PC-9 (cell line): ENCODE data around the gene SMOC2. TPM values are rescaled to one million over a fixed set of nuclear protein-coding genes. Genes with fewer than 3 reads are reported as not detected.

Source experiments
- BruUV-seq: library from RNA; stranded (reverse); fragments of 400-500 nt; replicated peaks from 2 replicates; lab custom pipeline; 2021; lab: Mats Ljungman, UMichigan
- CTCF ChIA-PET: fragments of 300-600 bp; sonication (Branson Sonifier 250); formaldehyde crosslinking; loops from one replicate; lab custom pipeline; 2022; ENCODE audit warnings: antibody characterized with exemption; lab: Charles Lee
- POLR2A ChIA-PET: fragments of 300-600 bp; sonication (Branson Sonifier 250); formaldehyde crosslinking; loops from one replicate; lab custom pipeline; 2022; ENCODE audit warnings: antibody characterized with exemption; ENCODE audit not compliant: unreplicated experiment; lab: Charles Lee
- DNase-seq, 2 experiments: peaks; one replicate each; pipeline versions ENCODE4 v3.0.0 to v3.0.0-alpha.2; 2015 to 2022; ENCODE audit warnings: mixed read lengths in 1 of 2
- H2AFZ ChIP-seq: fragments of 200-600 bp; sonication (generic); 2 replicates; pipeline ENCODE4 v1.8.1; 2017; ENCODE audit warnings: antibody characterized with exemption
- H3F3A ChIP-seq: fragments of 200-600 bp; sonication (generic); 2 replicates; pipeline ENCODE4 v1.8.1; 2017; ENCODE audit warnings: antibody characterized with exemption, mild to moderate bottlenecking, low read depth; ENCODE audit not compliant: insufficient read depth
- H3K27ac ChIP-seq: fragments of 200-600 bp; sonication (generic); 2 replicates; pipeline ENCODE4 v1.6.1; 2016; ENCODE audit warnings: mixed run types
- H3K27me3 ChIP-seq: fragments of 200-600 bp; sonication (generic); 2 replicates; pipeline ENCODE4 v1.6.1; 2016; ENCODE audit warnings: low read depth, mixed run types; ENCODE audit not compliant: insufficient read depth
- H3K36me3 ChIP-seq: fragments of 200-600 bp; sonication (generic); 2 replicates; pipeline ENCODE4 v1.6.1; 2016; ENCODE audit warnings: low read depth, mixed run types
- H3K4me1 ChIP-seq: fragments of 200-600 bp; sonication (generic); replicated peaks from 2 replicates; pipeline ENCODE4 v1.6.1; 2016; ENCODE audit warnings: mixed run types; ENCODE audit not compliant: insufficient read depth
- H3K4me2 ChIP-seq: fragments of 200-600 bp; sonication (generic); 2 replicates; pipeline ENCODE4 v1.6.1; 2017; ENCODE audit warnings: mixed run types
- H3K4me3 ChIP-seq: fragments of 200-600 bp; sonication (generic); 2 replicates; pipeline ENCODE4 v1.6.1; 2016; ENCODE audit warnings: mixed run types
- H3K79me2 ChIP-seq: fragments of 200-600 bp; sonication (generic); 2 replicates; pipeline ENCODE4 v1.6.1; 2017; ENCODE audit warnings: low read depth, mixed run types
- H3K9me2 ChIP-seq: fragments of 200-600 bp; sonication (generic); 2 replicates; pipeline ENCODE4 v1.8.1; 2017; ENCODE audit warnings: mild to moderate bottlenecking; ENCODE audit not compliant: insufficient read depth
- H3K9me3 ChIP-seq: fragments of 200-600 bp; sonication (generic); 2 replicates; pipeline ENCODE4 v1.8.1; 2016; ENCODE audit warnings: low read depth; ENCODE audit not compliant: insufficient read depth
- H4K20me1 ChIP-seq: fragments of 200-600 bp; sonication (generic); 2 replicates; pipeline ENCODE4 v1.8.1; 2017; ENCODE audit not compliant: insufficient read depth
- EZH2 ChIP-seq: fragments of 200-600 bp; sonication (generic); IDR thresholded peaks from 2 replicates; pipeline ENCODE4 v1.8.0; 2017; ENCODE audit warnings: antibody characterized with exemption, low read depth
- intact Hi-C: fragments of 100-400 bp; cut with micrococcal nuclease; formaldehyde crosslinking; loops from one replicate; pipeline ENCODE4 v1.10.0; 2022; ENCODE audit not compliant: unreplicated experiment
- total RNA-seq: library from RNA; stranded (reverse); gene quantifications from 2 replicates; pipeline ENCODE4 v1.2.3, GENCODE V29; 2021
- TF ChIP-seq, protein P1 (sequence below): fragments of 200-600 bp; sonication (generic); conservative IDR thresholded peaks from 2 replicates; pipeline ENCODE4 v1.6.1; 2017; ENCODE audit warnings: mixed run types, antibody characterized with exemption, mild to moderate bottlenecking, moderate library complexity

SMOC2 gene
- total RNA-seq, 1 experiment from 2014 or later = not detected

DNA sequence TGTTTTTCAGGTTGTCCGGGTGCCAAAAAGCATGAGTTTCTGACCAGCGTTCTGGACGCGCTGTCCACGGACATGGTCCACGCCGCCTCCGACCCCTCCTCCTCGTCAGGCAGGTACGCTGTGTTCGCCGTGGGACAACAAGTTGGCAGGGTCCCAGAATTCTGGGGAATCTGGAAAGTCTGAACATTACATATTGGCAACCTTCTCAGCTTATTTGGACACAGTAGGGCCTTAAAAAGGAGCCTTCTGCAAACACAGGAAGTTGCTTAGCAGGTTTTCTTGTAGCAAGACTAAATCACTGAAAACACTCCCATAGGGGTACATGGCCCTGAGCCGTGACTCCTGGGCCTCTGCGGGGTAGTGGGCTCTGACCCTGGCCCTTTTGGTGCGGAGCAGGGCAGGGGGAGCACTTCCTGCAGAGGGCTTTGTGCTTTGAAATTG, 209.7 kb downstream of the SMOC2 start:
- Histone ChIP-seq H3K4me2 (no peak overlapping the region), H4K20me1 (no peaks in the 10 kb centered on the region), H2AFZ (no peak overlapping the region), H3K79me2 (no peaks in the 10 kb centered on the region), H3K4me1 (peaks cover 21% of the 10 kb centered on the region), H3K27ac (no peak overlapping the region), H3K9me2 (no peaks in the 10 kb centered on the region), H3K27me3 (no peaks in the 10 kb centered on the region), H3K4me3 (no peak overlapping the region), H3F3A (no peaks in the 10 kb centered on the region; the same call in 1 of the 2 replicates), H3K36me3 (no peaks in the 10 kb centered on the region), H3K9me3 (0 out of 2 replicates have a peak, but pooled peaks cover 5% of the 10 kb centered on the region)
- ChIA-PET CTCF (no interaction called here), POLR2A (no interaction called here)
- no TSS peak for BruUV-seq
- DNase-seq = no peak
- TF ChIP-seq, protein P1, sequence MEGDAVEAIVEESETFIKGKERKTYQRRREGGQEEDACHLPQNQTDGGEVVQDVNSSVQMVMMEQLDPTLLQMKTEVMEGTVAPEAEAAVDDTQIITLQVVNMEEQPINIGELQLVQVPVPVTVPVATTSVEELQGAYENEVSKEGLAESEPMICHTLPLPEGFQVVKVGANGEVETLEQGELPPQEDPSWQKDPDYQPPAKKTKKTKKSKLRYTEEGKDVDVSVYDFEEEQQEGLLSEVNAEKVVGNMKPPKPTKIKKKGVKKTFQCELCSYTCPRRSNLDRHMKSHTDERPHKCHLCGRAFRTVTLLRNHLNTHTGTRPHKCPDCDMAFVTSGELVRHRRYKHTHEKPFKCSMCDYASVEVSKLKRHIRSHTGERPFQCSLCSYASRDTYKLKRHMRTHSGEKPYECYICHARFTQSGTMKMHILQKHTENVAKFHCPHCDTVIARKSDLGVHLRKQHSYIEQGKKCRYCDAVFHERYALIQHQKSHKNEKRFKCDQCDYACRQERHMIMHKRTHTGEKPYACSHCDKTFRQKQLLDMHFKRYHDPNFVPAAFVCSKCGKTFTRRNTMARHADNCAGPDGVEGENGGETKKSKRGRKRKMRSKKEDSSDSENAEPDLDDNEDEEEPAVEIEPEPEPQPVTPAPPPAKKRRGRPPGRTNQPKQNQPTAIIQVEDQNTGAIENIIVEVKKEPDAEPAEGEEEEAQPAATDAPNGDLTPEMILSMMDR = no peak
- TF ChIP-seq EZH2 = no peak
- intact Hi-C loops = no loop called here

DNA sequence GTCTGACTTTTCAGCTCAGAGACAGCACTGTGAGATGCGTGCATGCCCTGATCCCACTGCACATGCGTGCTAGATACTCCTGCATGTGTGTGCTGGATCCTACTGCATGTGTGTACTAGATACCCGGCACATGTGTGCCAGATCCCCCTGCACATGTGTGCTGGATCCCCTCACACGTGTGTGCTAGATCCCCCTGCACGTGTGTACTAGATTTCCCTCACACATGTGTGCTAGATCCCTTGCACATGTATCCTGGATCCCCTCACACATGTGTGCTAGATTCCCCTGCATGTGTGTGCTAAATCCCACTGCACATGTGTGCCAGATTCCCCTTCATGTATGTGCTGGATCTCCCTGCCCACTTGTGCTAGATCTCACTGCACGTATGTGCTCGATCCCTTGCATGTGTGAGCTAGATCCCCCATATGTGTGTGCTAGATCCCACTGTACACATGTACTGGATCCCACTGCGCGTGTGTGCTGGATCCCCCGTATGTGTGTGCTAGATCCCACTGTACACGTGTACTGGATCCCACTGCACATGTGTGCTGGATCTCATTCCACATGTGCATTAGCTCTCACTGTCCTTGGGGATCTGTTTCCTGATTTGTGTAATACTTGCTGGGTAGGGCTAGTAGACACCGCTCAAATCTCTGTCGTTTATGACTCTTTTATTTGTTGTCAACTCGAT, 214.6 kb downstream of the SMOC2 start:
- no peaks in the 10 kb centered on the region for H4K20me1 ChIP-seq
- H3K4me1 ChIP-seq = peaks cover 6% of the 10 kb centered on the region
- no peak overlapping the region for H3K4me2 ChIP-seq
- H3K27ac ChIP-seq = no peak overlapping the region
- POLR2A ChIA-PET = no interaction called here
- no peaks in the 10 kb centered on the region for H3K79me2 ChIP-seq
- TF ChIP-seq, protein P1 = no peak
- no peak for TF ChIP-seq EZH2
- H3K9me2 ChIP-seq = no peaks in the 10 kb centered on the region
- H2AFZ ChIP-seq = no peak overlapping the region
- 0 out of 2 replicates have a peak, but pooled peaks cover 5% of the 10 kb centered on the region for H3K9me3 ChIP-seq
- H3F3A ChIP-seq = no peaks in the 10 kb centered on the region
- DNase-seq = no peak
- H3K27me3 ChIP-seq = no peaks in the 10 kb centered on the region
- no TSS peak for BruUV-seq
- H3K4me3 ChIP-seq = no peak overlapping the region
- intact Hi-C loops = no loop called here
- H3K36me3 ChIP-seq = no peaks in the 10 kb centered on the region
- CTCF ChIA-PET = no interaction called here

DNA sequence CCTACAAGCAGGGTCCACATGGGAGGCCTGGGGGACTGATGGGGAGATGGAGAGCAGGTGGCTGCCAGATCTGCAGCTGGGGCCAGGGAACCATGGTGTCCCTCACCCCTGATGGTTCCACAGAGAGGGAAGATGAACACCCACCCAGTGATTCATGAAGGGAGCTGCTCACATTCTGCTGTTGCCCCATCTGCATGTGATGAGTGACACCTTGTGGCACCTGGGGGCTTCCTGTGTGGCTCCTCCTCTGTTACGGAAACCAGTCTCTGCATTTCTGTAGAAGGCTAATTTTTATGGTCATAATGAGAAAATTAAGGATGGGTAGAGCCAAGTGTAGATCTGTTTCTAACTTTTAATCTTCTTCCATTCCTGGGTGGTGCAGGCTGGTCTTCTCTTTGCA, 217.1 kb downstream of the SMOC2 start:
- H2AFZ ChIP-seq = no peak overlapping the region
- POLR2A ChIA-PET = no interaction called here
- H3K4me3 ChIP-seq = no peak overlapping the region
- intact Hi-C loops = no loop called here
- no peaks in the 10 kb centered on the region for H3K9me2 ChIP-seq
- H3K36me3 ChIP-seq = no peaks in the 10 kb centered on the region
- H3K27me3 ChIP-seq = no peaks in the 10 kb centered on the region
- H4K20me1 ChIP-seq = no peaks in the 10 kb centered on the region
- no TSS peak for BruUV-seq
- H3K9me3 ChIP-seq = 0 out of 2 replicates have a peak, but pooled peaks cover 5% of the 10 kb centered on the region
- CTCF ChIA-PET = no interaction called here
- no peak overlapping the region for H3K4me2 ChIP-seq
- no peak for DNase-seq
- H3K27ac ChIP-seq = no peak overlapping the region
- TF ChIP-seq EZH2 = no peak
- TF ChIP-seq, protein P1 = no peak
- H3F3A ChIP-seq = no peaks in the 10 kb centered on the region
- no peaks in the 10 kb centered on the region for H3K79me2 ChIP-seq
- no peaks in the 10 kb centered on the region; the same call in 1 of the 2 replicates for H3K4me1 ChIP-seq
